Measurements from ENCODE around the gene GALNT18.

Gene GALNT18

DNA sequence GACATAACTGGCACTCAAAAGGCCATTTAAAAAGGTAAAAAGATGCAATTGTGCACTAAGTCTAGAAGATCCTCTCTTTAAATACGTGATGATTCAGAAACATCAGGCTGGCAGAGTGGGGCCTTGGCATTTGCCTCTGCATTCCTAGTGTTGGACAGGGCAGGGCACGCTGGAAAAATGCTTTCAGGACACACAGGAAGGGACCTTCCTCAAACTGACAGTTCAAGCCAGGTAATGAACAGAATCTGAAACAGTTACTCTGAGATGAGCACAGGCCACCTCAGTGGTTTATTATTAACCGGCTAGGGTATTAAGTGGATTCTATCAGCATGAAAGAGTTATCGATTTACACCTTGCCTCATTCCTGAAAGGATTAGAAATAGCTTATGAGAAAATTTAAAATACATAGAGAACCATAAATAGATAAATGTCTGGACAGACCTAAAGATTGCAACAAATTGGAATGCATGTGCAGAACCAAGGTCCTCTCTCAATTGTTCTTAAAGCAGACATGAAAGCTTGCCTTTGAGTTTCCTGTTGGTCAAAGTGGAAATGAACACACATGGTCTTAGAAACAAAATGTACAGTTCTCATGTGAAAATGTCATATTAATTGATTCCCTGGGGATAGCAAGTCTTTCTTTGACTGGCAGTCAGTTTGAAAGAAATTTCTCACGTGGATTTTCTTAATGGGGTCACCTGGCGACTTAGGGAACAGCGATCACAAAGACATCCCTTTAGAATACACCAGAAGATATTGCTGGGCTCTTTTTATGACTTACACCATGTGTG, 247.3 kb downstream of the GALNT18 start:
- H3K36me3 ChIP-seq (replicated peaks in 1 of 2; ENCODE audit: control insufficient read depth in 2 of 2, insufficient read depth in 2 of 2, low read length in 2 of 2) = no peaks in the 10 kb centered on the region
- no peak overlapping the region for H3K23ac ChIP-seq (ENCODE audit: low read depth, low read length, poor library complexity)
- no peak overlapping the region for H3K14ac ChIP-seq (ENCODE audit: low read length)
- DNase-seq (ENCODE audit: low spot score) = no peak
- no peak overlapping the region for H2BK5ac ChIP-seq (ENCODE audit: low read length)
- no peak overlapping the region for H3K4me3 ChIP-seq (ENCODE audit: low read length in 2 of 2)
- no peak overlapping the region for H2AFZ ChIP-seq (ENCODE audit: low read length)
- H4K8ac ChIP-seq (ENCODE audit: low read depth, low read length) = no peak overlapping the region
- H3K4me2 ChIP-seq (ENCODE audit: insufficient read depth, low read length, poor library complexity, severe bottlenecking) = no peak overlapping the region
- H3K27me3 ChIP-seq (ENCODE audit: control insufficient read depth in 3 of 3, insufficient read depth in 3 of 3, low read depth in 1 of 3, low read length in 3 of 3) = no peaks in the 10 kb centered on the region
- no peaks in the 10 kb centered on the region for H3K9me3 ChIP-seq (replicated peaks in 1 of 2; ENCODE audit: control insufficient read depth in 2 of 2, insufficient read depth in 1 of 2, low read depth in 1 of 2, low read length in 2 of 2)
- H2AK5ac ChIP-seq (ENCODE audit: low read depth, low read length) = no peak overlapping the region
- no peak overlapping the region for H2BK15ac ChIP-seq (ENCODE audit: low read length)
- no peak overlapping the region for H3K18ac ChIP-seq (ENCODE audit: low read length)
- H3K4ac ChIP-seq (ENCODE audit: low read length) = no peak overlapping the region
- no peak overlapping the region for H2BK120ac ChIP-seq (ENCODE audit: low read depth, low read length)
- no peak overlapping the region for H3K9ac ChIP-seq (ENCODE audit: low read depth, low read length, poor library complexity)
- no peak overlapping the region for H3K27ac ChIP-seq (replicated peaks; ENCODE audit: low read length)
- H4K91ac ChIP-seq (ENCODE audit: low read depth, low read length, poor library complexity) = no peak overlapping the region
- no peak overlapping the region for H2BK12ac ChIP-seq (ENCODE audit: low read length)
- no peaks in the 10 kb centered on the region for H3K79me1 ChIP-seq (ENCODE audit: low read depth, low read length)
- H3K4me1 ChIP-seq (ENCODE audit: control insufficient read depth in 2 of 2, insufficient read depth in 1 of 2, low read depth in 1 of 2, low read length in 2 of 2) = peaks cover 0 to 13% of the 10 kb centered on the region in 2 donors
- no CpG with 5 or more reads among the region's 7 CpGs for whole genome bisulfite sequencing, 2 donors (ENCODE audit: extremely low coverage in 2 of 2, insufficient read length in 2 of 2, insufficient replicate concordance in 1 of 2)

GRCh38 chr11:11373934-11374333, 247.9 kb downstream of the GALNT18 start:
- H3K27ac ChIP-seq (replicated peaks; ENCODE audit: low read length) = no peak overlapping the region
- H3K23ac ChIP-seq (ENCODE audit: low read depth, low read length, poor library complexity) = no peak overlapping the region
- H2AFZ ChIP-seq (ENCODE audit: low read length) = no peak overlapping the region
- H2BK120ac ChIP-seq (ENCODE audit: low read depth, low read length) = no peak overlapping the region
- H2BK15ac ChIP-seq (ENCODE audit: low read length) = no peak overlapping the region
- no peaks in the 10 kb centered on the region for H3K27me3 ChIP-seq (ENCODE audit: control insufficient read depth in 3 of 3, insufficient read depth in 3 of 3, low read depth in 1 of 3, low read length in 3 of 3)
- no peak overlapping the region for H3K9ac ChIP-seq (ENCODE audit: low read depth, low read length, poor library complexity)
- H3K14ac ChIP-seq (ENCODE audit: low read length) = no peak overlapping the region
- H3K4ac ChIP-seq (ENCODE audit: low read length) = no peak overlapping the region
- H2BK5ac ChIP-seq (ENCODE audit: low read length) = no peak overlapping the region
- no peak overlapping the region for H4K91ac ChIP-seq (ENCODE audit: low read depth, low read length, poor library complexity)
- no CpG with 5 or more reads among the region's 5 CpGs for WGBS, 2 donors (ENCODE audit: extremely low coverage in 2 of 2, insufficient read length in 2 of 2, insufficient replicate concordance in 1 of 2)
- DNase-seq (ENCODE audit: low spot score) = no peak
- no peaks in the 10 kb centered on the region for H3K9me3 ChIP-seq (replicated peaks in 1 of 2; ENCODE audit: control insufficient read depth in 2 of 2, insufficient read depth in 1 of 2, low read depth in 1 of 2, low read length in 2 of 2)
- H2BK12ac ChIP-seq (ENCODE audit: low read length) = no peak overlapping the region
- H3K4me1 ChIP-seq (ENCODE audit: control insufficient read depth in 2 of 2, insufficient read depth in 1 of 2, low read depth in 1 of 2, low read length in 2 of 2) = peaks cover 0 to 13% of the 10 kb centered on the region in 2 donors
- H3K79me1 ChIP-seq (ENCODE audit: low read depth, low read length) = no peaks in the 10 kb centered on the region
- no peak overlapping the region for H4K8ac ChIP-seq (ENCODE audit: low read depth, low read length)
- no peak overlapping the region for H3K18ac ChIP-seq (ENCODE audit: low read length)
- no peaks in the 10 kb centered on the region for H3K36me3 ChIP-seq (replicated peaks in 1 of 2; ENCODE audit: control insufficient read depth in 2 of 2, insufficient read depth in 2 of 2, low read length in 2 of 2)
- H3K4me3 ChIP-seq (ENCODE audit: low read length in 2 of 2) = no peak overlapping the region
- H2AK5ac ChIP-seq (ENCODE audit: low read depth, low read length) = no peak overlapping the region
- no peak overlapping the region for H3K4me2 ChIP-seq (ENCODE audit: insufficient read depth, low read length, poor library complexity, severe bottlenecking)

DNA sequence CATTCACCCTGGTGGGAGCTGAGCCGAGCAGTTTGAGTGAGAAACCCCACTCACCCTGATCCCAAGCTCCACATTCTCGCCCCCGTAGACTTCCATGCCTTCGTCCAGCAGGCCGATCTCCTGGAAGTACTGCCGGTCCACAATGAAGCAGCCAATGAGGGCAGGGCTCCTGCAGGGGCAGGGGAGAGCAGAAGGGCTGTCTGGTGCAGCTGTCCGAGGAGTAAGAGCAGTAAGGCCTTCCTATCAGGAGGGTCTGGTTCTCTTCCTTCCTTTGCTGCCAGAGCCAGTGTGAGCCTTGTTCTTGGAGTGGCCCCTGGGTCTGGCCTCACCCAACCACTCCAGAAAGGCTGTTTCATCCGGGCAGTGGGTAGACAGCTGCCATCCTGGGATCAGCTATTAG, 249.3 kb downstream of the GALNT18 start:
- no peak overlapping the region for H2AFZ ChIP-seq (ENCODE audit: low read length)
- no peak overlapping the region for H4K91ac ChIP-seq (ENCODE audit: low read depth, low read length, poor library complexity)
- H3K27me3 ChIP-seq (ENCODE audit: control insufficient read depth in 3 of 3, insufficient read depth in 3 of 3, low read depth in 1 of 3, low read length in 3 of 3) = no peaks in the 10 kb centered on the region
- no peak overlapping the region for H4K8ac ChIP-seq (ENCODE audit: low read depth, low read length)
- no CpG with 5 or more reads among the region's 8 CpGs for WGBS, 2 donors (ENCODE audit: extremely low coverage in 2 of 2, insufficient read length in 2 of 2, insufficient replicate concordance in 1 of 2)
- no peak overlapping the region for H2BK15ac ChIP-seq (ENCODE audit: low read length)
- H3K4me1 ChIP-seq (ENCODE audit: control insufficient read depth in 2 of 2, insufficient read depth in 1 of 2, low read depth in 1 of 2, low read length in 2 of 2) = peaks cover 0 to 13% of the 10 kb centered on the region in 2 donors
- H3K36me3 ChIP-seq (replicated peaks in 1 of 2; ENCODE audit: control insufficient read depth in 2 of 2, insufficient read depth in 2 of 2, low read length in 2 of 2) = no peaks in the 10 kb centered on the region
- no peak overlapping the region for H3K9ac ChIP-seq (ENCODE audit: low read depth, low read length, poor library complexity)
- H3K18ac ChIP-seq (ENCODE audit: low read length) = no peak overlapping the region
- H3K14ac ChIP-seq (ENCODE audit: low read length) = no peak overlapping the region
- no peak overlapping the region for H3K23ac ChIP-seq (ENCODE audit: low read depth, low read length, poor library complexity)
- H3K79me1 ChIP-seq (ENCODE audit: low read depth, low read length) = no peaks in the 10 kb centered on the region
- H3K4ac ChIP-seq (ENCODE audit: low read length) = no peak overlapping the region
- H3K9me3 ChIP-seq (replicated peaks in 1 of 2; ENCODE audit: control insufficient read depth in 2 of 2, insufficient read depth in 1 of 2, low read depth in 1 of 2, low read length in 2 of 2) = no peaks in the 10 kb centered on the region
- no peak overlapping the region for H3K4me3 ChIP-seq (ENCODE audit: low read length in 2 of 2)
- no peak overlapping the region for H2AK5ac ChIP-seq (ENCODE audit: low read depth, low read length)
- no peak overlapping the region for H3K27ac ChIP-seq (replicated peaks; ENCODE audit: low read length)
- no peak overlapping the region for H3K4me2 ChIP-seq (ENCODE audit: insufficient read depth, low read length, poor library complexity, severe bottlenecking)
- H2BK5ac ChIP-seq (ENCODE audit: low read length) = no peak overlapping the region
- DNase-seq (ENCODE audit: low spot score) = no peak
- H2BK120ac ChIP-seq (ENCODE audit: low read depth, low read length) = no peak overlapping the region
- H2BK12ac ChIP-seq (ENCODE audit: low read length) = no peak overlapping the region

DNA sequence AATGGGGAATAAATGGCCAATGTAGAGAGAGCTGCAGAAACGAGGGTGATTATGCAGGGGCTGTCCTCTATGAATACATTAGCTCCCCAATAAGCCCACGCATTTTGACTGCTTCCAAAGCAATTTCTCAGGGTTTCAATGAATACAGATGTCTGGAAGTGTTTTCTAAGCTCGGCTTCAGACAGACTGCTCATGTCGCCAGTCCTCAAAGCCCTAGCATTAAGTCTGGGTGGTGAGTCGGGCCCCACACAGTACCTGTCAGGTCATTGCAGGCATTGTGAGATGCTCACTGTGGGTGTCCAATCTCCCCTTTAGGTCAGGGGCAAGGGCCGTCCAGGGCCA, 250.9 kb downstream of the GALNT18 start:
- Histone ChIP-seq H2BK120ac (ENCODE audit: low read depth, low read length) (no peak overlapping the region), H3K14ac (ENCODE audit: low read length) (no peak overlapping the region), H3K27me3 (ENCODE audit: control insufficient read depth in 3 of 3, insufficient read depth in 3 of 3, low read depth in 1 of 3, low read length in 3 of 3) (no peaks in the 10 kb centered on the region), H3K4me3 (ENCODE audit: low read length in 2 of 2) (peak overlapping the region in 1 of 2 donors; percentile 32), H3K36me3 (replicated peaks in 1 of 2; ENCODE audit: control insufficient read depth in 2 of 2, insufficient read depth in 2 of 2, low read length in 2 of 2) (no peaks in the 10 kb centered on the region), H2BK15ac (ENCODE audit: low read length) (no peak overlapping the region), H4K8ac (ENCODE audit: low read depth, low read length) (no peak overlapping the region), H2BK5ac (ENCODE audit: low read length) (no peak overlapping the region), H3K4me1 (ENCODE audit: control insufficient read depth in 2 of 2, insufficient read depth in 1 of 2, low read depth in 1 of 2, low read length in 2 of 2) (peaks cover 0 to 13% of the 10 kb centered on the region in 2 donors), H3K9ac (ENCODE audit: low read depth, low read length, poor library complexity) (no peak overlapping the region), H3K4ac (ENCODE audit: low read length) (no peak overlapping the region), H3K4me2 (ENCODE audit: insufficient read depth, low read length, poor library complexity, severe bottlenecking) (no peak overlapping the region), H2AK5ac (ENCODE audit: low read depth, low read length) (no peak overlapping the region), H3K18ac (ENCODE audit: low read length) (peak overlapping the region; percentile 44), H2AFZ (ENCODE audit: low read length) (no peak overlapping the region), H3K79me1 (ENCODE audit: low read depth, low read length) (no peaks in the 10 kb centered on the region), H3K9me3 (replicated peaks in 1 of 2; ENCODE audit: control insufficient read depth in 2 of 2, insufficient read depth in 1 of 2, low read depth in 1 of 2, low read length in 2 of 2) (no peaks in the 10 kb centered on the region), H3K27ac (replicated peaks; ENCODE audit: low read length) (no peak overlapping the region), H2BK12ac (ENCODE audit: low read length) (no peak overlapping the region), H3K23ac (ENCODE audit: low read depth, low read length, poor library complexity) (no peak overlapping the region), H4K91ac (ENCODE audit: low read depth, low read length, poor library complexity) (no peak overlapping the region)
- DNase-seq (ENCODE audit: low spot score) = no peak
- WGBS, 2 donors (ENCODE audit: extremely low coverage in 2 of 2, insufficient read length in 2 of 2, insufficient replicate concordance in 1 of 2) = no CpG with 5 or more reads among the region's 6 CpGs

Measured in neuronal stem cell (in vitro differentiated cells).